Calu3 (cell line): Measurements from ENCODE around the gene EMP2. TPM values are rescaled to one million over a fixed set of nuclear protein-coding genes. Genes with fewer than 3 reads are reported as not detected.

Source experiments
- BruUV-seq: library from RNA; stranded (reverse); fragments of 400-500 nt; replicated peaks from 2 replicates; lab custom pipeline; 2021; lab: Mats Ljungman, UMichigan
- CTCF ChIA-PET: fragments of 300-600 bp; sonication (Branson Sonifier 250); formaldehyde crosslinking; loops from one replicate; lab custom pipeline; 2022; ENCODE audit warnings: antibody characterized with exemption; lab: Charles Lee
- DNase-seq: peaks from one replicate; pipeline ENCODE4 v3.0.0; 2022
- H3K27ac Mint-ChIP-seq: one replicate; pipeline ENCODE4 v1.8.0; 2022; ENCODE audit warnings: mixed read lengths; ENCODE audit not compliant: unreplicated experiment
- H3K27me3 Mint-ChIP-seq: one replicate; pipeline ENCODE4 v1.8.0; 2022; ENCODE audit warnings: mixed read lengths; ENCODE audit not compliant: unreplicated experiment
- H3K36me3 Mint-ChIP-seq: one replicate; pipeline ENCODE4 v1.8.0; 2022; ENCODE audit warnings: mild to moderate bottlenecking, moderate library complexity, mixed read lengths; ENCODE audit not compliant: insufficient read depth, unreplicated experiment
- H3K4me1 Mint-ChIP-seq: one replicate; pipeline ENCODE4 v1.8.0; 2022; ENCODE audit warnings: mild to moderate bottlenecking, low read depth, mixed read lengths; ENCODE audit not compliant: unreplicated experiment
- H3K4me3 Mint-ChIP-seq: one replicate; pipeline ENCODE4 v1.8.0; 2022; ENCODE audit warnings: mild to moderate bottlenecking, low read depth, moderate library complexity, mixed read lengths; ENCODE audit not compliant: unreplicated experiment
- H3K9me3 Mint-ChIP-seq: one replicate; pipeline ENCODE4 v1.8.0; 2022; ENCODE audit warnings: low read depth, mixed read lengths; ENCODE audit not compliant: unreplicated experiment
- intact Hi-C: fragments of 100-400 bp; cut with micrococcal nuclease; formaldehyde crosslinking; loops from one replicate; pipeline ENCODE4 v1.10.0; 2022; ENCODE audit not compliant: unreplicated experiment
- total RNA-seq: library from RNA; stranded (reverse); gene quantifications from 2 replicates; pipeline ENCODE4 v1.2.3, GENCODE V29; 2022
- TF ChIP-seq, protein P1 (sequence below): fragments of 200-600 bp; IDR thresholded peaks from one replicate; pipeline ENCODE4 v1.8.0; 2022; ENCODE audit warnings: antibody characterized with exemption; ENCODE audit not compliant: unreplicated experiment

Gene EMP2
- total RNA-seq, 1 experiment from 2014 or later, result 73.9 TPM

DNA sequence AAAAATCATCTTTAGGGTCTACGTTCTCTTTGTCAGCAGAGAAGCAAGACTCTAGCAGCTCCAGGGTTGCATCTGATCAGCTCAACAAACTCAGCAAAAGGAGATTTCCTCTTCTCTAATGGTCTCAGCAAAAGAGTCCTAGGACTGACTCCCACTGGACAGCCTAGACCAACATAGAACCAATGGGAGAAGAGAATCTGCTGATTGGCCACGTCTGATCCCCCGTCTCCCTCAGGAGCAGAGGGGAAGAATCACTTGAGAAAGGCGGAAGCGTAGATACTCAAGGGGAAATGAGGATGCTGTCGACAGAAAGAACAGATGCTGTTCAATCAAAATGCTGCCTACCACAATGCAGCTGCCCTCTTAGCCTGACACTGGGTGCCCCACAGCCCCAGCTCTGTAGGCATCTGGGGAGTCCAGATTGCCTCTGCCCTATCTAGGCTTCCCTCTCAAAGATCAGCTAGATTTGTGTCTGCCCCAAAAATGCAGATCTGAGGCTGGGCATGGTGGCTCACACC is 31.5 kb upstream of the EMP2 start:
- Mint-ChIP-seq H3K4me3 (no peak overlapping the region), H3K27me3 (peaks cover 6% of the 10 kb centered on the region), H3K9me3 (no peaks in the 10 kb centered on the region), H3K4me1 (peaks cover 10% of the 10 kb centered on the region), H3K36me3 (no peaks in the 10 kb centered on the region), H3K27ac (no peak overlapping the region)
- BruUV-seq, result no TSS peak
- DNase-seq, result no peak
- intact Hi-C loops, result no loop called here
- TF ChIP-seq, protein P1, sequence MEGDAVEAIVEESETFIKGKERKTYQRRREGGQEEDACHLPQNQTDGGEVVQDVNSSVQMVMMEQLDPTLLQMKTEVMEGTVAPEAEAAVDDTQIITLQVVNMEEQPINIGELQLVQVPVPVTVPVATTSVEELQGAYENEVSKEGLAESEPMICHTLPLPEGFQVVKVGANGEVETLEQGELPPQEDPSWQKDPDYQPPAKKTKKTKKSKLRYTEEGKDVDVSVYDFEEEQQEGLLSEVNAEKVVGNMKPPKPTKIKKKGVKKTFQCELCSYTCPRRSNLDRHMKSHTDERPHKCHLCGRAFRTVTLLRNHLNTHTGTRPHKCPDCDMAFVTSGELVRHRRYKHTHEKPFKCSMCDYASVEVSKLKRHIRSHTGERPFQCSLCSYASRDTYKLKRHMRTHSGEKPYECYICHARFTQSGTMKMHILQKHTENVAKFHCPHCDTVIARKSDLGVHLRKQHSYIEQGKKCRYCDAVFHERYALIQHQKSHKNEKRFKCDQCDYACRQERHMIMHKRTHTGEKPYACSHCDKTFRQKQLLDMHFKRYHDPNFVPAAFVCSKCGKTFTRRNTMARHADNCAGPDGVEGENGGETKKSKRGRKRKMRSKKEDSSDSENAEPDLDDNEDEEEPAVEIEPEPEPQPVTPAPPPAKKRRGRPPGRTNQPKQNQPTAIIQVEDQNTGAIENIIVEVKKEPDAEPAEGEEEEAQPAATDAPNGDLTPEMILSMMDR, result no peak
- CTCF ChIA-PET, result interaction anchor here (0.6 kb wide), 1 partner anchor 1316 kb away, joined by 4 read pairs; no protein-coding TSS in a partner anchor

DNA sequence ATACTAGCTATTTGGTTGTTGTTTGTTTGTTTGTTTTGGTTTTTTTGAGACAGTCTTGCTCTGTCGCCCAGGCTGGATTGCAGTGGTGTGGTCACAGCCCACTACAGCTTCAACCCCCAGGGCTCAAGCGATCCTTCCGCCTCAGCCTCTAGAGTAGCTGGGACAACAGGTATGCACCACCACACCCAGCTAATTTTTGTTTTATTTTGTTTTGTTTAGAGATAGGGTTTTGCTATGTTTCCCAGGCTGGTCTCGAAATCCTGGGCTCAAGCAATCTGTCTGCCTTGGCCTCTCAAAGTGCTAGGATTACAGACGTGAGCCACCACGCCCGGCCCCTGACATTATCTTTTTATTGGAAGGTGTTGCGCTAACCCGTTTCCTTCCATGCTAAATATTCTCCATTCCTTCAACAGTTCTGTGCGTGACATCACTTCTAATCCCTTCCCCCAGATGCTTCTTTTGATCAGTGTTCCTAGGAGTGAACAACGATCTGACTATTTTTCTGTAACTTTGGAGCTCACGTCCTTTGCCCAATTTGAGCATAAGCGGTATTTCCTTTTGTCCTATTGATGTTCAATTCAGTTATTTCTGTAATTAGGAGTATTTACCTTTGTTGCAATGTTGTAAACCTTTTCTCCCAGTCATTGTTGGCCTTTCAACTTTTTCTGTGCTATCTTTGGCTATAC is 30.2 kb upstream of the EMP2 start:
- Mint-ChIP-seq H3K36me3 (no peaks in the 10 kb centered on the region), H3K4me1 (peaks cover 9% of the 10 kb centered on the region), H3K27me3 (peaks cover 14% of the 10 kb centered on the region), H3K27ac (no peak overlapping the region), H3K4me3 (no peak overlapping the region), H3K9me3 (no peaks in the 10 kb centered on the region)
- intact Hi-C loops, result no loop called here
- BruUV-seq, result no TSS peak
- CTCF ChIA-PET, result interaction anchor here (0.7 kb wide), 1 partner anchor 301 kb away, joined by 3 read pairs; no protein-coding TSS in a partner anchor
- no peak for DNase-seq
- TF ChIP-seq, protein P1, result no peak

DNA sequence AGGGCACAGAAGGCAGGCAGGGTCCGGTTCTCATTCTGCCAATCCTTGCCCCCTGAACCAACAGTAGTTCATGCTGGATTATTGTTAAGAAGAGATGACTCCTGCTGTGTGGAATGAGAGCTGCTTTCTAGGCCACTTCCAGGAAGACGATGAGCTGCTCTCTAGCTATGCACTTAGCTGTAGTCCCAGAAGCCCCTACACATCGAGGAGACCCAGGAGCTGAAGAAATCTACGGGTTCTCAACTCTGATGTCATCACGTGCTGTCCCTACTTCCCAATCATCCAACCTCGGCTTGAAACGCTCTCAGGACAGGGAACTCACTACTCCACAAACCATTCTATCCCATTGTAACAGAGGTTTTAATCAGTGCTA is 29.0 kb upstream of the EMP2 start:
- peaks cover 9% of the 10 kb centered on the region for H3K4me1 Mint-ChIP-seq
- no peaks in the 10 kb centered on the region for H3K9me3 Mint-ChIP-seq
- CTCF ChIA-PET, result interaction anchor here (0.6 to 1.2 kb wide), 3 partner anchors 10 to 80 kb away, joined by 4 read pairs; no protein-coding TSS in a partner anchor
- H3K36me3 Mint-ChIP-seq, result no peaks in the 10 kb centered on the region
- no peak for DNase-seq
- intact Hi-C loops, result no loop called here
- BruUV-seq, result no TSS peak
- H3K27me3 Mint-ChIP-seq, result peaks cover 14% of the 10 kb centered on the region
- no peak overlapping the region for H3K4me3 Mint-ChIP-seq
- no peak overlapping the region for H3K27ac Mint-ChIP-seq
- TF ChIP-seq, protein P1, result no peak

DNA sequence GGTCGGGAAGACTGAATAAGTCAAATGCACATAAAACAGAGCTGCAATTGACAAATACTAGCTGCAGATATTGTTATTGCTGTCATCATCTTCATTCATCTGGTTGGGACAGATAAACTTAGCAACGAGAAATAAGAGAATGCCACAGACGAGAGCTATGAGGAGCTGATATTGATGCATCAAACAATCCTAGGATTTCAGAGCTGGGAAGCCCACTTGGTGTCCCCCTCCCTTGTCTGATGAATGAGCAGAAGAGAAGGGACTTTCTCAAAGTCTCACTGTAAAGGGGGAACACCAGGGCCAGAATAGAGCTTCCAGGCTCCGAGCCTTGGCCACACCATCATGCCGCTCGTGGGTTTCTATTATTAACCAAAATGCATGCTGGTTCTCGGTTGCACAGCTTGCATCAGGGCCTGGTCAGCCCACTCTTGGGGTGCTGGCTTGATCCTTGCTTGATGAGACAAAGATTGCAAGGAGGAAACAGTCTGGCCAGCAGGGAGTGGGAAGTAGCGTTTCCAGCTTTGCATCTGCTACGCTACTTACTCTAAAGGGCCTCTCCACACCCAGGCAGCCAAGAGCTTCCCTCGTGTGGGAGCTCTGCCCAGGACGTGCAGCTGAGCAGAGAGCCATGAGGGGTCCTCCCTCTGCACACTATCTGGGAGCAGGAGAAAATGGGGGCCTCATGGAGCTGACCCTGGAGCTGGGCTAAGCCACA is 28.4 kb upstream of the EMP2 start:
- no peak overlapping the region for H3K27ac Mint-ChIP-seq
- no peaks in the 10 kb centered on the region for H3K9me3 Mint-ChIP-seq
- CTCF ChIA-PET, result interaction anchor here (1.1 to 1.2 kb wide), 2 partner anchors 10 to 14 kb away, joined by 4 read pairs; no protein-coding TSS in a partner anchor
- H3K27me3 Mint-ChIP-seq, result peaks cover 18% of the 10 kb centered on the region
- peaks cover 9% of the 10 kb centered on the region for H3K4me1 Mint-ChIP-seq
- BruUV-seq, result no TSS peak
- intact Hi-C loops, result no loop called here
- no peaks in the 10 kb centered on the region for H3K36me3 Mint-ChIP-seq
- H3K4me3 Mint-ChIP-seq, result no peak overlapping the region
- DNase-seq, result no peak
- TF ChIP-seq, protein P1, result no peak
